IMR-90 (cell line): ENCODE data around the gene HIPK3. TPM values are rescaled to one million over a fixed set of nuclear protein-coding genes. Genes with fewer than 3 reads are reported as not detected.

Source experiments
- ATAC-seq: fragments of 200-7000 bp; cut with Tn5 transposase; 2 replicates; pipeline ENCODE4 v1.9.1; 2020; ENCODE audit warnings: low read depth, mild to moderate bottlenecking, moderate library complexity
- BruUV-seq: library from RNA; stranded (reverse); fragments of 400-500 nt; replicated peaks from 2 replicates; lab custom pipeline; 2021; lab: Mats Ljungman, UMichigan
- CTCF ChIA-PET: fragments of 300-600 bp; formaldehyde crosslinking; extraction: SDS; loops from one replicate; lab custom pipeline; 2021; ENCODE audit warnings: antibody characterized with exemption; lab: Yijun Ruan, JAX
- POLR2A ChIA-PET: fragments of 300-600 bp; sonication (Branson Sonifier 250); formaldehyde crosslinking; loops from one replicate; lab custom pipeline; 2022; ENCODE audit warnings: antibody characterized with exemption; ENCODE audit not compliant: unreplicated experiment; lab: Charles Lee
- DNase-seq: peaks from one replicate; pipeline ENCODE4 v3.0.0; 2013
- H2AFZ ChIP-seq: replicated peaks from 2 replicates; pipeline ENCODE3; 2013; ENCODE audit warnings: low read length, mild to moderate bottlenecking; ENCODE audit not compliant: poor library complexity
- H2AK5ac ChIP-seq: 2 replicates; pipeline ENCODE4 v1.6.1; 2013; ENCODE audit warnings: low read depth, low read length, inconsistent platforms
- H2AK9ac ChIP-seq: replicated peaks from 2 replicates; pipeline ENCODE3; 2013; ENCODE audit warnings: mild to moderate bottlenecking, low read depth, low read length, moderate library complexity; ENCODE audit not compliant: poor library complexity
- H2BK120ac ChIP-seq: 2 replicates; pipeline ENCODE4 v1.6.1; 2013; ENCODE audit warnings: low read depth, low read length, inconsistent platforms
- H2BK15ac ChIP-seq: 3 replicates; pipeline ENCODE4 v1.6.1; 2013; ENCODE audit warnings: low read depth, low read length, inconsistent platforms
- H2BK20ac ChIP-seq: 2 replicates; pipeline ENCODE4 v1.6.1; 2013; ENCODE audit warnings: low read depth, mild to moderate bottlenecking, inconsistent platforms, low read length, moderate library complexity
- H2BK5ac ChIP-seq: 2 replicates; pipeline ENCODE4 v1.6.1; 2013; ENCODE audit warnings: mild to moderate bottlenecking, low read depth, low read length, inconsistent platforms; ENCODE audit not compliant: poor library complexity, severe bottlenecking
- H3K14ac ChIP-seq: replicated peaks from 2 replicates; pipeline ENCODE4 v1.6.1; 2013; ENCODE audit warnings: low read depth, low read length, inconsistent platforms
- H3K18ac ChIP-seq: 2 replicates; pipeline ENCODE4 v1.6.1; 2013; ENCODE audit warnings: low read depth, low read length, control low read depth
- H3K23ac ChIP-seq: 2 replicates; pipeline ENCODE4 v1.6.1; 2013; ENCODE audit warnings: low read depth, low read length, inconsistent platforms
- H3K27ac ChIP-seq: 2 replicates; pipeline ENCODE4 v1.5.1; 2013; ENCODE audit warnings: mild to moderate bottlenecking, control low read depth, low read length; ENCODE audit not compliant: insufficient read depth
- H3K27me3 ChIP-seq: 2 replicates; pipeline ENCODE4 v1.6.1; 2013; ENCODE audit warnings: low read length; ENCODE audit not compliant: control insufficient read depth, insufficient read depth
- H3K36me3 ChIP-seq: 2 replicates; pipeline ENCODE4 v1.6.1; 2013; ENCODE audit warnings: low read length, mixed read lengths; ENCODE audit not compliant: control insufficient read depth, insufficient read depth
- H3K4ac ChIP-seq: 2 replicates; pipeline ENCODE4 v1.6.1; 2013; ENCODE audit warnings: low read depth, low read length, inconsistent platforms
- H3K4me1 ChIP-seq: 2 replicates; pipeline ENCODE4 v1.6.1; 2013; ENCODE audit warnings: low read length, mixed read lengths; ENCODE audit not compliant: control insufficient read depth, insufficient read depth
- H3K4me2 ChIP-seq: 2 replicates; pipeline ENCODE4 v1.6.1; 2013; ENCODE audit warnings: low read depth, mild to moderate bottlenecking, control low read depth, low read length, moderate library complexity
- H3K4me3 ChIP-seq: 2 replicates; pipeline ENCODE4 v1.5.1; 2013; ENCODE audit warnings: low read depth, mild to moderate bottlenecking, control low read depth, low read length, moderate library complexity; ENCODE audit not compliant: insufficient read depth
- H3K56ac ChIP-seq: 2 replicates; pipeline ENCODE4 v1.6.1; 2013; ENCODE audit warnings: low read length, inconsistent platforms; ENCODE audit not compliant: insufficient read depth; ENCODE audit errors: extremely low read depth
- H3K79me1 ChIP-seq, 2 experiments: 2 replicates each; pipeline ENCODE4 v1.6.1; 2013; ENCODE audit warnings: low read length in 2 of 2, inconsistent platforms in 1 of 2, low read depth in 1 of 2
- H3K9ac ChIP-seq: 2 replicates; pipeline ENCODE4 v1.6.1; 2013; ENCODE audit warnings: low read depth, low read length, control low read depth
- H3K9me1 ChIP-seq: 2 replicates; pipeline ENCODE4 v1.6.1; 2013; ENCODE audit warnings: low read length, inconsistent platforms; ENCODE audit not compliant: insufficient read depth
- H3K9me3 ChIP-seq: 2 replicates; pipeline ENCODE4 v1.6.1; 2013; ENCODE audit warnings: low read length; ENCODE audit not compliant: control insufficient read depth, insufficient read depth
- H4K20me1 ChIP-seq: 2 replicates; pipeline ENCODE4 v1.6.1; 2013; ENCODE audit warnings: low read length, inconsistent platforms; ENCODE audit not compliant: insufficient read depth
- H4K5ac ChIP-seq: 2 replicates; pipeline ENCODE4 v1.6.1; 2013; ENCODE audit warnings: mild to moderate bottlenecking, low read depth, low read length, control low read depth
- H4K8ac ChIP-seq, 2 experiments: 2 replicates each; pipeline ENCODE4 v1.6.1; 2013; ENCODE audit warnings: low read depth in 2 of 2, low read length in 2 of 2, control low read depth in 1 of 2, inconsistent platforms in 1 of 2
- H4K91ac ChIP-seq: 2 replicates; pipeline ENCODE4 v1.6.1; 2013; ENCODE audit warnings: low read depth, low read length, inconsistent platforms; ENCODE audit not compliant: insufficient read depth
- FOS ChIP-seq: fragments of 150-350 bp; IDR thresholded peaks from 2 replicates; pipeline ENCODE4 v1.6.1; 2016; ENCODE audit warnings: low read depth, low read length
- MAFK ChIP-seq: IDR thresholded peaks from 2 replicates; pipeline ENCODE4 v1.6.1; 2012; ENCODE audit warnings: low read depth, low read length, improper control_type of control experiment
- POLR2A ChIP-seq: IDR thresholded peaks from 2 replicates; pipeline ENCODE4 v1.6.1; 2012; ENCODE audit warnings: mild to moderate bottlenecking, low read depth, low read length
- RCOR1 ChIP-seq: IDR thresholded peaks from 2 replicates; pipeline ENCODE4 v1.6.1; 2012; ENCODE audit warnings: mild to moderate bottlenecking, low read length, improper control_type of control experiment; ENCODE audit not compliant: insufficient replicate concordance
- RFX5 ChIP-seq: IDR thresholded peaks from 2 replicates; pipeline ENCODE4 v1.8.0; 2012; ENCODE audit warnings: low read depth, mild to moderate bottlenecking, low read length, moderate library complexity
- SMC3 ChIP-seq: fragments of 150-350 bp; IDR thresholded peaks from 2 replicates; pipeline ENCODE4 v1.6.1; 2016; ENCODE audit warnings: low read depth, mild to moderate bottlenecking, antibody characterized with exemption, low read length, moderate library complexity
- USF2 ChIP-seq: fragments of 150-350 bp; IDR thresholded peaks from 2 replicates; pipeline ENCODE4 v1.6.1; 2017; ENCODE audit warnings: mild to moderate bottlenecking, antibody characterized with exemption, low read length, low read depth
- WGBS, 2 experiments: methylation state at CpG; one replicate each; pipeline versions ENCODE4 v1.1.5 to v1.1.7; 2013; ENCODE audit warnings: missing lambda C conversion rate in 2 of 2; ENCODE audit not compliant: insufficient read length in 1 of 2; ENCODE audit errors: extremely low coverage in 2 of 2; 5-methylcytosine and 5-hydroxymethylcytosine counted together
- dilution Hi-C: fragments of 300-500 bp; cut with HindIII; formaldehyde crosslinking; loops from one replicate; pipeline ENCODE4 v1.14.3; 2018; ENCODE audit warnings: low sequenced_read_pairs; ENCODE audit not compliant: unreplicated experiment
- in situ Hi-C: fragments of 300-500 bp; cut with MboI; formaldehyde crosslinking; loops from 3 replicates; pipeline ENCODE4 v1.14.3; 2019; ENCODE audit warnings: low sequenced_read_pairs, inconsistent platforms, mixed read lengths
- intact Hi-C: fragments of 100-400 bp; cut with micrococcal nuclease; formaldehyde crosslinking; loops from 2 replicates; pipeline ENCODE4 v1.10.0; 2022
- polyA plus RNA-seq, 3 experiments: library from polyadenylated mRNA; depleted of rRNA; stranded (reverse); fragments of >200 nt; gene quantifications; 2 replicates each; pipeline ENCODE4 v1.2.3, GENCODE V29; 2012; ENCODE audit warnings: low replicate concordance in 1 of 3
- total RNA-seq: library from RNA; depleted of rRNA; stranded (reverse); fragments of >200 nt; gene quantifications from 2 replicates; pipeline ENCODE4 v1.2.3, GENCODE V29; 2012

The HIPK3 gene
- total and polyA plus RNA-seq, 2 of the 4 experiments (the other 2 are of a cell fraction): 8.3 to 103 TPM

- no peak overlapping the region for H3K4me3 ChIP-seq
- intact Hi-C loops (no loop called here), dilution Hi-C loops (no loop called here), in situ Hi-C loops (no loop called here)
- TF ChIP-seq USF2: no peak
- no peak for TF ChIP-seq FOS
- no peak for TF ChIP-seq RCOR1
- no peak for TF ChIP-seq POLR2A
- no peak for TF ChIP-seq RFX5
- no peak for TF ChIP-seq SMC3
- no peak for TF ChIP-seq MAFK
- no peak overlapping the region for H2AK9ac ChIP-seq
- no peak overlapping the region for H3K27ac ChIP-seq
- H2AFZ ChIP-seq: peak overlapping the region; percentile 8
- peaks cover 2% of the 10 kb centered on the region; the same call in 1 of the 2 replicates for H3K27me3 ChIP-seq
- no peak overlapping the region for H3K4me2 ChIP-seq
- no peak overlapping the region for H3K18ac ChIP-seq
- no peak overlapping the region for H4K5ac ChIP-seq
- peak; percentile 22 for DNase-seq
- H3K23ac ChIP-seq: no peak overlapping the region
- no peak overlapping the region for H2BK120ac ChIP-seq
- no peaks in the 10 kb centered on the region for H3K36me3 ChIP-seq
- no peak overlapping the region for H4K91ac ChIP-seq
- peaks cover 5% of the 10 kb centered on the region for H3K4me1 ChIP-seq
- H3K9ac ChIP-seq: no peak overlapping the region
- H2BK5ac ChIP-seq: no peak overlapping the region
- ChIA-PET CTCF (no interaction called here), POLR2A (no interaction called here)
- no peak overlapping the region for H2BK20ac ChIP-seq
- H3K79me1 ChIP-seq: peaks cover 0 to 31% of the 10 kb centered on the region in 2 experiments; a peak in 1 of 4 replicates
- no peaks in the 10 kb centered on the region for H3K9me3 ChIP-seq
- no peak for ATAC-seq
- WGBS, 2 experiments: 100% methylated on average over 1 of the region's 6 CpGs; no CpG with 5 or more reads in 1 of the 2 experiments
- H3K4ac ChIP-seq: peak overlapping the region; percentile 8; the same call in 1 of the 2 replicates
- no peak overlapping the region for H3K56ac ChIP-seq
- H2AK5ac ChIP-seq: 0 out of 2 replicates have a peak overlapping the region, but pooled peaks have one; percentile 24
- H2BK15ac ChIP-seq: peak overlapping the region; percentile 20; the same call in 1 of the 3 replicates
- H3K14ac ChIP-seq: no peak overlapping the region
- no TSS peak for BruUV-seq
- H3K9me1 ChIP-seq: peaks cover 6% of the 10 kb centered on the region
- 0 out of 2 replicates have a peak, but pooled peaks cover 4% of the 10 kb centered on the region for H4K20me1 ChIP-seq
- no peak overlapping the region for H4K8ac ChIP-seq
These were observed 116.5 kb downstream of the HIPK3 start for GRCh38 chr11:33373636-33374035.
